Adrenal gland (tissue), 5 donors: ENCODE measurements around the gene MAST4.

Experiments
- CTCF ChIP-seq, 6 experiments: fragments of 450-650 bp in 4 of 6; fragments of 200-600 bp in 2 of 6; sonication (generic) in 1 of 6; IDR thresholded peaks; 1 replicate in 5 of 6; 2 replicates in 1 of 6; pipeline versions ENCODE4 v1.5.1 to v1.8.0; 2016 to 2021; ENCODE audit warnings: antibody characterized with exemption in 6 of 6, mild to moderate bottlenecking in 2 of 6, moderate library complexity in 1 of 6
- POLR2A ChIP-seq, 2 donors: fragments of 450-650 bp; IDR thresholded peaks; one replicate each; pipeline ENCODE4 v1.6.1; 2017; ENCODE audit warnings: antibody characterized with exemption in 2 of 2, mild to moderate bottlenecking in 2 of 2, moderate library complexity in 1 of 2
- donor health status: DM: no; HTN: no; CAD: no.

GRCh38 chr5:67053229-67053628 lies 457.0 kb downstream of the MAST4 start:
- no peak for TF ChIP-seq CTCF (IDR thresholded peaks at IDR 0.05)
- no peak for TF ChIP-seq POLR2A (IDR thresholded peaks at IDR 0.05)
